Mesenchymal stem cell (in vitro differentiated cells and primary cell): ENCODE data around the gene GABPB1.
A peak's percentile ranks its signal among the peaks of the same experiment; 100 is the strongest.

ENCODE experiments used
- DNase-seq: peaks from one replicate; pipeline ENCODE4 v3.0.0-alpha.2; 2013
- H2AFZ ChIP-seq: one replicate; pipeline ENCODE4 v1.6.1; 2013; ENCODE audit warnings: low read depth, mild to moderate bottlenecking, control low read depth, inconsistent platforms, low read length, moderate library complexity
- H2AK5ac ChIP-seq: 2 replicates; pipeline ENCODE4 v1.6.1; 2013; ENCODE audit warnings: low read length, moderate library complexity, mild to moderate bottlenecking, inconsistent platforms; ENCODE audit not compliant: severe bottlenecking
- H2BK120ac ChIP-seq: one replicate; pipeline ENCODE4 v1.6.1; 2013; ENCODE audit warnings: low read depth, mild to moderate bottlenecking, inconsistent platforms, low read length, moderate library complexity
- H2BK12ac ChIP-seq, 2 experiments: one replicate each; pipeline ENCODE4 v1.6.1; 2013; ENCODE audit warnings: inconsistent platforms in 2 of 2, low read length in 2 of 2, mild to moderate bottlenecking in 2 of 2, moderate library complexity in 2 of 2, control low read depth in 1 of 2
- H2BK15ac ChIP-seq: one replicate; pipeline ENCODE4 v1.6.1; 2013; ENCODE audit warnings: mild to moderate bottlenecking, low read depth, inconsistent platforms; ENCODE audit not compliant: poor library complexity, severe bottlenecking
- H2BK5ac ChIP-seq: 2 replicates; pipeline ENCODE4 v1.6.1; 2013; ENCODE audit warnings: low read depth, mild to moderate bottlenecking, low read length, control low read depth, inconsistent platforms; ENCODE audit not compliant: poor library complexity, severe bottlenecking
- H3K14ac ChIP-seq, 2 experiments: one replicate each; pipeline ENCODE4 v1.6.1; 2013; ENCODE audit warnings: inconsistent platforms in 2 of 2, low read length in 2 of 2, control low read depth in 1 of 2, mild to moderate bottlenecking in 1 of 2, moderate library complexity in 1 of 2
- H3K18ac ChIP-seq, 2 experiments: one replicate each; pipeline ENCODE4 v1.6.1; 2013; ENCODE audit warnings: inconsistent platforms in 2 of 2, low read length in 2 of 2, control low read depth in 1 of 2, low read depth in 1 of 2, mild to moderate bottlenecking in 1 of 2
- H3K23ac ChIP-seq, 2 experiments: one replicate each; pipeline ENCODE4 v1.6.1; 2013; ENCODE audit warnings: inconsistent platforms in 2 of 2, low read length in 2 of 2, mild to moderate bottlenecking in 2 of 2, moderate library complexity in 2 of 2, control low read depth in 1 of 2
- H3K27ac ChIP-seq: 2 replicates; pipeline ENCODE4 v1.5.1; 2013; ENCODE audit warnings: mild to moderate bottlenecking, moderate library complexity, low read length, control low read depth, inconsistent platforms; ENCODE audit not compliant: poor library complexity, severe bottlenecking
- H3K27me3 ChIP-seq, 2 experiments: 2 replicates each; pipeline versions ENCODE4 v1.6.1 to v1.7.0; 2013; ENCODE audit warnings: low read length in 2 of 2, mild to moderate bottlenecking in 2 of 2, moderate library complexity in 2 of 2, control low read depth in 1 of 2, inconsistent platforms in 1 of 2; ENCODE audit not compliant: control insufficient read depth in 1 of 2, insufficient read depth in 1 of 2
- H3K36me3 ChIP-seq, 2 experiments: 2 replicates each; pipeline versions ENCODE4 v1.6.1 to v1.7.0; 2013; ENCODE audit warnings: low read length in 2 of 2, control low read depth in 1 of 2, inconsistent platforms in 1 of 2, low read depth in 1 of 2, mild to moderate bottlenecking in 1 of 2; ENCODE audit not compliant: insufficient read depth in 2 of 2, control insufficient read depth in 1 of 2
- H3K4ac ChIP-seq, 2 experiments: one replicate each; pipeline ENCODE4 v1.6.1; 2013; ENCODE audit warnings: inconsistent platforms in 2 of 2, low read length in 2 of 2, mild to moderate bottlenecking in 2 of 2, moderate library complexity in 2 of 2, control low read depth in 1 of 2, low read depth in 1 of 2
- H3K4me1 ChIP-seq: 2 replicates; pipeline ENCODE4 v1.6.1; 2013; ENCODE audit warnings: low read depth, low read length, control low read depth; ENCODE audit not compliant: control insufficient read depth, insufficient read depth
- H3K4me2 ChIP-seq: 2 replicates; pipeline ENCODE4 v1.6.1; 2013; ENCODE audit warnings: low read length, mild to moderate bottlenecking, inconsistent platforms; ENCODE audit not compliant: poor library complexity, severe bottlenecking
- H3K4me3 ChIP-seq, 2 experiments: 2 replicates each; pipeline versions ENCODE4 v1.5.1 to v1.7.0; 2013; ENCODE audit warnings: low read length in 2 of 2, mild to moderate bottlenecking in 2 of 2, control low read depth in 1 of 2, low read depth in 1 of 2; ENCODE audit not compliant: insufficient read depth in 1 of 2
- H3K79me1 ChIP-seq: replicated peaks from 2 replicates; pipeline ENCODE4 v1.6.1; 2013; ENCODE audit warnings: mild to moderate bottlenecking, control low read depth, low read length, inconsistent platforms; ENCODE audit not compliant: poor library complexity, severe bottlenecking
- H3K9ac ChIP-seq: 2 replicates; pipeline ENCODE4 v1.7.0; 2013; ENCODE audit warnings: mild to moderate bottlenecking, low read length, moderate library complexity
- H3K9me3 ChIP-seq: 2 replicates; pipeline ENCODE4 v1.7.0; 2013; ENCODE audit warnings: mild to moderate bottlenecking, low read length; ENCODE audit not compliant: control insufficient read depth
- H4K8ac ChIP-seq: one replicate; pipeline ENCODE4 v1.6.1; 2013; ENCODE audit warnings: inconsistent platforms, mild to moderate bottlenecking, low read length, moderate library complexity
- H4K91ac ChIP-seq: one replicate; pipeline ENCODE4 v1.6.1; 2013; ENCODE audit warnings: mild to moderate bottlenecking, low read length, inconsistent platforms
- WGBS: methylation state at CpG from one replicate; pipeline ENCODE4 v1.1.7; 2013; ENCODE audit warnings: mixed read lengths; 5-methylcytosine and 5-hydroxymethylcytosine counted together

The GABPB1 gene

GRCh38 chr15:50328116-50328515 is 26.9 kb downstream of the GABPB1 start:
- no peaks in the 10 kb centered on the region for H3K27me3 ChIP-seq
- WGBS: no CpG with 5 or more reads among the region's 3 CpGs
- H3K36me3 ChIP-seq: no peaks in the 10 kb centered on the region
- H3K4me3 ChIP-seq: no peak overlapping the region
- H4K8ac ChIP-seq: no peak overlapping the region
- no peak for DNase-seq
- H4K91ac ChIP-seq: no peak overlapping the region
- H3K4me2 ChIP-seq: no peak overlapping the region
- no peak overlapping the region for H2BK15ac ChIP-seq
- H3K18ac ChIP-seq: no peak overlapping the region
- H3K4ac ChIP-seq: no peak overlapping the region
- H2AK5ac ChIP-seq: no peak overlapping the region
- no peak overlapping the region for H3K9ac ChIP-seq
- H3K23ac ChIP-seq: no peak overlapping the region
- H2BK120ac ChIP-seq: no peak overlapping the region
- no peak overlapping the region for H2AFZ ChIP-seq
- H3K79me1 ChIP-seq: peaks cover 18% of the 10 kb centered on the region
- H2BK5ac ChIP-seq: no peak overlapping the region
- H2BK12ac ChIP-seq: no peak overlapping the region
- H3K4me1 ChIP-seq: no peaks in the 10 kb centered on the region
- no peaks in the 10 kb centered on the region for H3K9me3 ChIP-seq
- H3K14ac ChIP-seq: no peak overlapping the region
- H3K27ac ChIP-seq: no peak overlapping the region

GRCh38 chr15:50321680-50322210 is 33.3 kb downstream of the GABPB1 start:
- H3K23ac ChIP-seq: no peak overlapping the region
- H2BK15ac ChIP-seq: no peak overlapping the region
- H2BK12ac ChIP-seq: no peak overlapping the region
- H3K4me1 ChIP-seq: no peaks in the 10 kb centered on the region
- H3K36me3 ChIP-seq: no peaks in the 10 kb centered on the region
- H3K79me1 ChIP-seq: peaks cover 21% of the 10 kb centered on the region
- no peak overlapping the region for H3K18ac ChIP-seq
- H2BK5ac ChIP-seq: no peak overlapping the region
- H4K8ac ChIP-seq: no peak overlapping the region
- DNase-seq: no peak
- no peak overlapping the region for H2AK5ac ChIP-seq
- no peak overlapping the region for H3K14ac ChIP-seq
- H3K27ac ChIP-seq: no peak overlapping the region
- no peaks in the 10 kb centered on the region for H3K9me3 ChIP-seq
- 92% methylated on average over 2 of the region's 3 CpGs for WGBS
- no peak overlapping the region for H3K4ac ChIP-seq
- H4K91ac ChIP-seq: no peak overlapping the region
- no peak overlapping the region for H2BK120ac ChIP-seq
- no peak overlapping the region for H3K4me3 ChIP-seq
- H3K9ac ChIP-seq: no peak overlapping the region
- no peak overlapping the region for H2AFZ ChIP-seq
- H3K27me3 ChIP-seq: no peaks in the 10 kb centered on the region
- no peak overlapping the region for H3K4me2 ChIP-seq

DNA sequence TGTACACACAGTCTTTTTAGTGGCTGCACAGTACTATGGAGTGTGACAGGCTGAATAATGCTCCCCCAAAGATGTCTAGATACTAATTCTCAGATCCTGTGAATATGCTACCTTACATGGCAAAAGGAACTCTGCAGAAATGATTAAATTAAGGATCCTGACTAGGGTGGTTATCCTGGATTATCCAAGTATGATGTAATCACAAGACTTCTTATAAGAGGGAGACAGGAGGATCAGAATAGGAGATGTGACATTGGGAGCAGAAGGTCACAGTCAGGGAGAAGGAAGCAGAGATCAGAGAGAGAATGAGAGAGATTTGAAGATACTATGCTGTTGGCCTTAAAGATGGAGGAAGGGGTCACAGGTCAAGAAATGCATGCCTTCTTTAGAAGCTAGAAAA is 34.5 kb downstream of the GABPB1 start:
- Histone ChIP-seq H3K4me3 (no peak overlapping the region), H3K27me3 (no peaks in the 10 kb centered on the region), H3K23ac (no peak overlapping the region), H3K18ac (no peak overlapping the region), H3K4ac (no peak overlapping the region), H3K14ac (no peak overlapping the region), H4K8ac (no peak overlapping the region), H2AFZ (no peak overlapping the region), H3K9me3 (no peaks in the 10 kb centered on the region), H4K91ac (no peak overlapping the region), H2BK15ac (no peak overlapping the region), H2BK120ac (no peak overlapping the region), H3K79me1 (peaks cover 25% of the 10 kb centered on the region), H3K36me3 (no peaks in the 10 kb centered on the region), H2AK5ac (no peak overlapping the region), H2BK12ac (no peak overlapping the region), H3K27ac (no peak overlapping the region), H3K4me2 (no peak overlapping the region), H2BK5ac (no peak overlapping the region), H3K4me1 (no peaks in the 10 kb centered on the region), H3K9ac (no peak overlapping the region)
- no peak for DNase-seq

DNA sequence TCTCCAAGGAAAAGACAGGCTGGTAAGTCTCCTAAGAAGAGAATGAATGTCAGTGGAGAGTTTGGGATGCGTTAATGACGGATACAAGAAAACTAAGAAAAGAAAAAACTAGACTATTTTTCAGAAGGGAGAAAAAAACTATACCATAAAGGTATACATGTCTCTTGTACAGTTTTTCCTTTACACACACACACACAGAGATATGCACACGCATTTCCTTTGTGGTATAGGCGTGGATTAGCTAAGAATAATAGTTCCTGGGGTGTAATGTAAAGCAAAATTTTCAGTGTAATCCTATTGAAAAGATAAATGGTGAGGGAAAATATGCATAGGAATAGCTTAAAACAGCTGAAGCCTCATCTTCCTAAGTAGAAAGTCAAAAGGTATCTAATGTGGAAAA is 36.3 kb downstream of the GABPB1 start:
- no peak overlapping the region for H3K18ac ChIP-seq
- no peaks in the 10 kb centered on the region for H3K27me3 ChIP-seq
- H4K8ac ChIP-seq: no peak overlapping the region
- H2BK5ac ChIP-seq: no peak overlapping the region
- no peak overlapping the region for H2BK120ac ChIP-seq
- no peak overlapping the region for H4K91ac ChIP-seq
- H3K36me3 ChIP-seq: no peaks in the 10 kb centered on the region
- H3K9ac ChIP-seq: peak overlapping the region; percentile 53
- H3K14ac ChIP-seq: no peak overlapping the region
- no peak overlapping the region for H2AFZ ChIP-seq
- peaks cover 22% of the 10 kb centered on the region for H3K79me1 ChIP-seq
- no peak overlapping the region for H3K4ac ChIP-seq
- H3K27ac ChIP-seq: no peak overlapping the region
- no peaks in the 10 kb centered on the region for H3K9me3 ChIP-seq
- H3K23ac ChIP-seq: no peak overlapping the region
- H3K4me3 ChIP-seq: no peak overlapping the region
- no peak overlapping the region for H3K4me2 ChIP-seq
- 74% methylated on average over 2 of the region's 4 CpGs for WGBS
- H3K4me1 ChIP-seq: no peaks in the 10 kb centered on the region
- H2BK12ac ChIP-seq: no peak overlapping the region
- DNase-seq: no peak
- no peak overlapping the region for H2BK15ac ChIP-seq
- H2AK5ac ChIP-seq: no peak overlapping the region
